Measurements from ENCODE around the gene PPA2. TPM values are rescaled to one million over a fixed set of nuclear protein-coding genes. Genes with fewer than 3 reads are reported as not detected.
"Not testable (repeated sequence)": the region's sequence is repeated elsewhere in the genome, so short reads cannot be mapped to it uniquely, and the experiment has no call there.

PPA2 gene
- total RNA-seq, 1 donor from 2014 or later: 89.5 TPM

DNA sequence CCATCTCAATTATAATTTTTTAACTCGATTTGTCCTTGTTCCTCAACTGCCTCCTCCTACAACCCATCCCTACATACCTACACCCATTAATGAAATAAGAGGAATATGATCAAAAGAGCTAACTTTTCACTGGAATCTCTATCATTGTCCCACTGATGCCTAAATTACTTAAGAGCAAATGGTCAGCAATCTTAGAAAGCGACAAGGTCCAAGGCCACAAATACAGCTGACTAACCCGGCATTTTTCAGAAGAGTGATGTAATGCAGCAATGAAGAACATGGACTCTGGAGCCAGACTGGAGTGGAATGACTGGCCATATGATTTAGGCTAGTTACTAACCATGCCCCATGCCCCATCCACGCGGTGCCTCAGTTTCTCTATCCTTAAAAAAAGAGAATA lies 56.2 kb downstream of the PPA2 start:
- intact Hi-C loops (cut with DNase I): no loop called here
- no peak for DNase-seq (ENCODE audit: missing footprints)
- ATAC-seq: no peak

DNA sequence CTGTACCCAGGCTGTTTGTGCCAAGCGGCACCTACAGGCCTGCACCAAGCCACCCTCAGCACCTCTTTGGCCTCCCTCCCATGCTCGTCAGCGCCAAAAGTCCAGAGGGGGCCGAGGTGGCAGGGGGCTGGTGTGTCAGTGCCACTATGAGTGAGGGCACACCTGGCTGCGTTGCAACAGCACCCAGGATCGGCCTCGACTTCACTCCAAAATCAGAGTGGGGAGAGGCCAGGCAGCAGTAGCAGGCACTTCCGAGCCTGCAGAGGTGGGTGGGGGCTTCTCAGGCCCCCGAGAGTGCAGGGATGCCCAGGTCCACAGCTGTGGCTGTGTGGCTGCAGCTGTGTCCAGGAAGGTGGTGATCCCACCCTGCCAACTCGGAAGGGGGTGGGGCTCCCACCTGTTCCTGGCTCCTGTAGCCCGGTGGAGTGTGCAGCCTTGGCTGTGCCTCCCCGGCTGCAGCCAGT lies 58.5 kb downstream of the PPA2 start:
- ATAC-seq (no peak), DNase-seq (ENCODE audit: missing footprints) (peak; percentile 55)
- intact Hi-C loops (cut with DNase I): no loop called here

DNA sequence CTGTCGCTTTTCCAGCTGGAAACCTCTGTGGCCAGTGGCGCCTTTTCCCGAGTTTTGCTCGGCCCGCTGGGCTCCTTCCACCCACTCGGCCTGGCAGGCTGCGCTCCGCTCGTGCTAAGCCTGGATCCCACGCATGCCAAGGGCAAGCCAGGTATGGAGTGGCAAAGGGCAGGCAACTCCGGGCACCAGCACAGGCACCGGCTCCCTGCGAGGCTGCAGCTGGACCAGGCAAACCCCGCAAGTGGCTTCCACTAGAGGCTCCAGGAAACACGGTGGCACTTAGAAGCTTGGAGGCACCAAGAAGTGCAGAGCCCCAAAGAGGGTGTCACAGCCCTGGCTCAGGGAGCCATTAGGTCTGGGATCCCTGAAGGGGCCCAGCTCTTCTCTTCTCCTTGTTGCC lies 59.5 kb downstream of the PPA2 start:
- peak; percentile 35 for DNase-seq (ENCODE audit: missing footprints)
- peak; percentile 31 for ATAC-seq
- intact Hi-C loops (cut with DNase I): no loop called here

DNA sequence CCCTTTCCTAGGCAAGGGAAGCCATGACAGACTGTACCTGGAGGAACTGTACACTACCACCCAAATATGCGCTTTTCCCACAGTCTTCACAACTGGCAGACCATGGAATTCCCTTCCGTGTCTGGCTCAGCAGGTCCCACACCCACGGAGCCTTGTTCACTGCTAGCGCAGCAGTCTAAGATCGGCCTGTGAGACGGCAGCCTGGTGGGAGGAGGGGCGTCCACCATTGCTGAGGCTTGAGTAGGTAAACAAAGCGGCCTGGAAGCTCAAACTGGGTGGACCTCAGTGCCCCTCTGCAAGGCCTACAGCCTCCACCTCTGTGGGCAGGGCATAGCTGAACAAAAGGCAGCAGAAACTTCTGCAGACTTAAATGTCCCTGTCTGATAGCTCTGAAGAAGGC lies 64.7 kb downstream of the PPA2 start:
- DNase-seq (ENCODE audit: missing footprints); intact Hi-C loops (cut with DNase I); ATAC-seq: not testable (repeated sequence)

DNA sequence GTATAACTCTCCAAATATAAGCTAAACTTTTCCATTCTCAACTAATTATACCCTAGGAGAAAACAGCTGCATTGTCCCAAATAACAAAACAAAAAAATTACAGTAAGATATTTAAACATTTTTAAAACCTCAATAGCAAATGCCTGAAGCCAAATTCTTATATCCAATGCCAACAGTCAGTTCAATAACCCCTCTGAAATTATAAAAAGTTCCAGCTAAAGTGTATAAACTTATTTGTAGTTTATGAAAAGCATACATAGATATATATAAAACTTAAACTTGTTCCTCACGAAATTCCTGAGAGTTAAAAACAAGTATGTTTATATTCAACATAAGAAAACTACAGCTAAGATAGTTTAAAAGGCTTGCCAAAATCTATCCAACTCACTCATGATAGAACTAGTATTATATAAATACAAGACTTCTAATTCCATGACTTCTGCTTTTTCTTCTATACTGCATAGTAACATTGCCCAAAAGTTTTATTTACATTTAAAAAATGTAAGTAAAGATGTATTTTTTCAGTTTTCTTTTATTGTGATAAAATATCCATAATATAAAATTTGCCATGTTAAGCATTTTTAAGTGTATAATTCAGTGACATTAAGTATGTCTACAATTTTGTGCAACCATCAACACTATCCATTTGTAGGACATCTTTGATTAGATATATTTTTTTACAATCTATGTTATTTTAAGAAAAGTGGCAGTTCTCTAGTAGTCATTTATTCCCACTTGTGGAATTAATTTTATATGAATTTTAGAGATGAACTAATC lies 72.8 kb downstream of the PPA2 start:
- intact Hi-C loops (cut with DNase I): no loop called here
- no peak for ATAC-seq
- DNase-seq (ENCODE audit: missing footprints): no peak

DNA sequence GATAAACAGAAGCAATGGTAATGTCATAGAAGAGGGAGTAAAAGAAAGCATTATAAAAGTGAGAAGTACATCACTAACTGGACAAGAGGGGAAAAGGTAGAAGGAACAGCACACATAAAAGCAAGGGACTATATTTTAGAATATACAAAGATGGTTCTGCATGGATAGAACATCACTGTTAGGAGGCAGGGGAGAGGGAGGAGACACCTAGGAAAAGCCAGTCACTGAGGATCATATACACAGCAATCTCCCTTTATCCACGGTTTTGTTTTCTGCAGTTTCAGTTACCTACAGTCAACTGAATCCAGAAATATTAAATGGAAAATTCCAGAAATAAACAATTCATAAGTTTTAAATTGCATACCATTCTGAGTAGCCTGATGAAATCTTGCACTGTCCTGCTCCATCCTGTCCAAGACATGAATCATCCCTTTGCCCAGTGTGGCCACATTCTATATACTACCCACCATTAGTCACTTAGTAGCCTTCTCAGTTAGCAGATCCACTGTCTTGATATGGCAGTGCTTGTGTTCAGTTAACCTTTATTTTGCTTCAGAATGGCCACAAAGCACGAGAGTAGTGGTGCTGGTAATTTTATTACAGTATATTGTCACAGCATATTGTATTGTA lies 74.2 kb downstream of the PPA2 start:
- ATAC-seq (no peak), DNase-seq (ENCODE audit: missing footprints) (no peak)
- intact Hi-C loops (cut with DNase I): no loop called here

DNA sequence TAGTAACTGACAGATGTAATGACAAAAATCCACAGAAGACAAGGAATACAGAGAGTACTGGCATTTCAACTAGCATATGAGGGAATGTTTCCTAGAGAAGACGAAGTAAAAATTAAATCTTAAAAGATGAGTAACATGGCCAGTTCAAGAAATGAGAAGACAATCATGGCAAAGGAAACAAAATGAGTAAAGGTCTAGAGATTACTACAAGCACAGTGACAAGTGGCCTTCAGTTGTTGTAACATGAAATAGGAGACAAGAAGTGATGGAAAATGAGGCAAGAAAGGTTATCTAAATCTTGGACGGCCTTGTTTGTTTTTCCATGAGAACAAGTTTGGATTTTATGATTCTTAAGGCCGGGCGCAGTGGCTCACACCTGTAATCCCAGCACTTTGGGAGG lies 81.0 kb downstream of the PPA2 start:
- ATAC-seq (no peak), DNase-seq (ENCODE audit: missing footprints) (no peak)
- intact Hi-C loops (cut with DNase I): no loop called here

DNA sequence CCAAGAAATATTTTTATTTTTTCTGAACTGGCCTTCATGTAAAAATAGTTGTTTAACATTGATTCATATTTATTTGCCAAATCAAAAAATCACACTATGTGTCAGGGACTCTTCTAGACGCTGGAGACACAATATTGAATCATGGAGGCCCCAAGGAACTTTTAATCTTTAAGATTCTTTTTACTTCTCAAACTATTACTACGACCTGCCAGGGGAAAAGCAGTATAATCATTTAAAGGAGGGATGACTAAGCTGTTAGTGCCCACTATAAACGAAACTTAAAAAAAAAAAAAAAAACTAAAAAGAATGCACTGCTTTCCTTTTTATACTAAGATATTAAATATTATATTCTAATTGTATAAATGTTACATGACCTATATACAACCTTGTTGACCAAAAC lies 84.7 kb downstream of the PPA2 start:
- intact Hi-C loops (cut with DNase I): no loop called here
- DNase-seq (ENCODE audit: missing footprints): no peak
- ATAC-seq: no peak

DNA sequence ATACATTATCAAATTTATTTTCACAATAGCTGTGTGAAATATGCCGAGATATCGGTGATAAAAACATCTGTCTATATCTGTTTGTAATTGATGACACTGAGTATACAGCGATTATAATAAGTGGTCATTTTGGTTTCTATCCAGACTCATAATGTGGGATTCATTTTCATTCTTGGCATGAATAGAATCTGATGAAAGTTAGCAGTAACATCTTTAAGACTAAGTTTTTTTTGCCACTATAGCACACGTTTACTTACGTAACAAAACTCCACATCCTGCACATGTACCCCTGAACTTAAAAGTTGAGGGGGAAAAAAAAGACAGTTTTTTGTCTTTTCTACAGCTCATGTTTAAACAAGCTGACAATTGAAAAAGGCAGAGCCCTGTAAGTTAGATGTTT lies 86.4 kb downstream of the PPA2 start:
- ATAC-seq (no peak), DNase-seq (ENCODE audit: missing footprints) (no peak)
- intact Hi-C loops (cut with DNase I): no loop called here

DNA sequence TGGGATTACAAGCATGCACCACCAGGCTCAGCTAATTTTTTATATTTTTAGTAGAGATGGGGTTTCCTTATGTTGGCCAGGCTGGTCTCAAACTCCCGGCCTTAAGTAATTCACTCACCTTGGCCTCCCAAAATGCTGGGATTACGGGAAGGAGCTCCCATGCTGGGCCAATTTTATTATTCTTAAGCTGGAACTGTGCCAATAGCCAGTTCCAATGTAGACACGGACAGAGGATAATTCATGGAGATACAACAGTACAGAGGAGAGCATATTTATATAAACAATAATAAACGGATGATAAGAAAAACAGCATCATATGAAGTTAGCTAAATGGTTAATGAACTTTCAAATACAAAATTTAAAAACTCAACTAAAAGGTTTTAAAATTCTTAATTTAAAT lies 87.8 kb downstream of the PPA2 start:
- DNase-seq (ENCODE audit: missing footprints) (no peak), ATAC-seq (no peak)
- intact Hi-C loops (cut with DNase I): no loop called here

DNA sequence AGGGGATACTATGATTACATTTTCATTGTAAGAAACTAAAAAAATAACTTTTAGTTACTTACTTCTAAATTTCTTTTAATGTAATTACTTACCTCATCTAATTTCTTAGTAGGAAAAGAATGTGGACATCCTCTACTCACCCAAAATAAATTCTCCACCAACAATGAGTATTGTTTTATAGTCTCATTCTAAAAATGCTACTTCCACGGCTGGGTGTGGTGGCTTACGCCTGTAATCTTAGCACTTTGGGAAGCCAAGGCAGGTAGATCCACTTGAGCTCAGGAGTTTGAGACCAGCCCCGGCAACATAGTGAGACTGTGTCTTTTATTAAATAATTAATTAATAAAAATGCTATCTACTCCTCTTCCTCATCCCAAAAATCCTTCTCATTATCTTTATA lies 99.8 kb downstream of the PPA2 start:
- ATAC-seq (no peak), DNase-seq (ENCODE audit: missing footprints) (no peak)
- intact Hi-C loops (cut with DNase I): loop anchor here (10.0 kb wide), 1 partner anchor 101 kb away; the partner anchor contains the start of gene PPA2

DNA sequence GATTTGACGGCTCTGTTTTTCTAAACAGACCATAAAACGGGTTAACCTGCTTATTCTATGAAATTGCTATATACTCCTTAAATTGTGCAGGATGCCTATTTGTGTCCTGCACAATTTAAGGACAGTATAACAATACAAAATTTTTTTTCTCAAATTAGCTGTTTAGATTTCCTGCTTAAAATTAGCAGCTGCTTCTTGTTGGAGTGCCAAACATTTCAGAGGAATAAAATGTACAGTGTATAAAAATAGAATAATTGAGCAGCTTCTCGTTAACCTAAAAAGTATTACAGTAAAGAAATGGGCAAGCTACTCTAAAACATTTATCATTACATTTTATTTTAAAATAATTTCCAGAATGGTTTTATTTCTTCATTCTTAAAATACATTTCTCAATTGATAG lies 100.5 kb downstream of the PPA2 start:
- ATAC-seq (no peak), DNase-seq (ENCODE audit: missing footprints) (no peak)
- intact Hi-C loops (cut with DNase I): loop anchor here (10.0 kb wide), 1 partner anchor 101 kb away; the partner anchor contains the start of gene PPA2

DNA sequence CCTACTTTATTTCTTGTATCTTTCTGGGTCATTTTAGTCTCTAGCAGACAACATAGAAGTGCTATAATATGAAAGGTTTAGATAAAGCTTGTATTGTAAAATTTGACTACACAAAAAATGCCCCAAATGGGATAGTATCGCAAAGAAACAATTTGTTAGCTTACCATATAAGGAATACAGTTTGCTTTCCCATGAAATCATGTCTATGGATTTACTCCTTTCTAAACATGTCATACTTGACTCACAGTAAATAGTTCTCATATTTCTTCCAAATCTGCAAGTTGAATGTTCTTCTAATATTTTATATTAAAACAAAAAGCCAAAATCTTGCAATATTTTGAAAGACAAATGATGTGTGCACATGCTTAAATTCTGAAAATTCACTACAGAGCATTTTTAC lies 103.9 kb downstream of the PPA2 start:
- no peak for DNase-seq (ENCODE audit: missing footprints)
- intact Hi-C loops (cut with DNase I): loop anchor here (10.0 kb wide), 1 partner anchor 105 kb away; the partner anchor contains the start of gene PPA2
- no peak for ATAC-seq

DNA sequence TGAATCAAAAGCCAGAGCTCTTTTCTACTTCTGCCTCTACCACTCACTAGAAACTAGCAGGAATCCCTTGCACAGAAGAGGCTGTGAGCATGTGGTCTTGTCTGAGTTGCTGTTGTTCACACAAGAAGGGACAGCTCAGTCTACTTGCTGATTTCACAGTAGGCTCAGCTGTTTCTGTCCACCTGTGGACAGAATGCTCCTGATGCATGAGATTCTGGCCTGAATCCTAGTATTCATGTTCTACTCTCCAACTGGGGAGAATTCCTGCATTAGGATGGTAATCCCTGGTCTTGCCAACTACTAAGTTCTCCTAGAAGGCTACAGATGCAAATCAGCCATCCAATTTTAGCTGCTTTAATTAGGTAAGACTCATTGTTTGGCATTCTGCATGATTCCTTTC lies 112.8 kb downstream of the PPA2 start:
- intact Hi-C loops (cut with DNase I): no loop called here
- DNase-seq (ENCODE audit: missing footprints): no peak
- no peak for ATAC-seq

DNA sequence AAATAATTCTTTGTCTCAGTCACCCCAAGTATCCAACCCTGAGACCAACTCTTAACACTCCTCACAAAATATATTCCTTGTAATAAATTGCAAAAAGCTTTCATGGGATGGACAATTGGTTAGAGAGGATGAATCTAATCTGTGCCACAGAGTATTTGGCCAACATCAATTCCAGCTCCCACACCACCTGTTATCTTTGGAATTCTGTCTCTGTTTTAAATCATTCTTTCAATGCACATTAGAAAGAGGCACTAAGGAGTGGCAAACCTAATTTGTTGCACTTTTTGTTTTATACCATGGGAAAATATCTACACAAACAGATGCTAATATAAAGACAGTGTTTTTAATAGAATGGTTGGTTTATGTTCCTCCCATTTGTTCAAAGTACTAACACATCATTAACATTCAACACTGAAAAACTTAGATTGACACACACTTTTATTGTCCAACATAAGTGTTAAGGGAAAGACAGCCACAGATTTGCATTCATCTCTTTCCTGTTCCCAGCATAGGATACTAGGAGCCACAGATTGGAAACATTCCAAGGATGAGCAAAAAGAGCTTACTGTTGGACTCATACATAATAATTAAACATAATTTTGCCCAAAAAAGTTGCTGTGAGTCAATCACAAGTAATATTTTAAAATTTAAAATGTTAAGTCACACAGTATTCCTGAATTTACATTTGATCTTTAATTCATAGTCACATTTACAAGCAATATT lies 116.4 kb downstream of the PPA2 start:
- no peak for ATAC-seq
- intact Hi-C loops (cut with DNase I): no loop called here
- no peak for DNase-seq (ENCODE audit: missing footprints)

DNA sequence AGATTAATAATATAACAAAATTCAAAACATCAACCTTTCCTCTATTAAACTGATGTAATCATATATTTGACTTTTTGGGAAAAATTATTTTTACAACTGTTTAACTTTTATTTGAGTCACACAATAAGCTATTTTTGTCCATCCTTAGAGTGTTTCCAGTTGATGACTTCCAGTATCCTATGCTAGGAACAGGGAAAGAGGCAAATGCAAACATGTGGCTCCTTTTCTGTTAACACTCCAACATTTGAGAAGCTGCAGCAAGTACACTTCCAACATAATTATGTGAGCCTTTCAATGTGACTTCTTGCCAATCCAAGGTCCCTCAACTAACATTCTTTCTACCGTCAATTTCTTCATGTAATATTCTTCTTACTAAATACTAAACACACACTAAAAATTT lies 117.7 kb downstream of the PPA2 start:
- DNase-seq (ENCODE audit: missing footprints) (no peak), ATAC-seq (no peak)
- intact Hi-C loops (cut with DNase I): no loop called here

DNA sequence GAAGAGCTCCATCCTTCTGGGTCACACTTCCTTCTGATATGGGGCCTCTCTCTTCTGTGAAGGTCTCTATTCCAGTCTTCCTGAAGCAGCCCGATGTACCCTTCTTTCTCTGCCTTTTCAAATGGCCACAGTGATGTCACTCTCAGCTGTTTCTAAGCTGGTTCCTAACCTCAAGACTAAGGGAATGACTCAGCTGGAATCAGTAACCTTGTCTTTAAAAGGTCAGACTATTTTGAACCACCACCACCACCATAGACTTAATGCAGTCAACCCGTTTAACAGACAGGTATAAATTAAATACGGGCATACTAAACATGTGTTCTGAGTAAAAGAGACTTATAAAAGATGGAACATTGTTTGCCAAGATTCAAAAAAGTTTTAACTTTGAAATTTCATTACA lies 121.0 kb downstream of the PPA2 start:
- no peak for ATAC-seq
- no peak for DNase-seq (ENCODE audit: missing footprints)
- intact Hi-C loops (cut with DNase I): no loop called here

DNA sequence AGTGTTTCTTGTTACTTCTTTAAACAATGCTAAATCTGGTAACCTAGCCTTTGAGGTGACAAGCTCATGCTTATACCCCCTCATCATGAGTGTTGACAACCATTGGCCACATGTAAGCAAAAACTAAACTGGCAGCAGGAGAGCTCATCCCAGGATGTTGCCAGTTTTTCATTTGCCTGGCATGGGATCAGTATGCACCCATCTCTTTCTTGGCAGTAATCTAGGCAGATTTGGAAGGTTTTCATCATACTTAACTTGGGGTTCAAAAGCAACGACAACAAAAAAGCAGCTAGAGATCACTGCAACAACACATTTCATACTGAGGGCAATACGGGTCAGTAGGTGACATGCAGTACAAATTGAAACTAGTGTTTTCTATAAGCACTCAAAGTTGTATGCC lies 122.0 kb downstream of the PPA2 start:
- DNase-seq (ENCODE audit: missing footprints) (no peak), ATAC-seq (no peak)
- intact Hi-C loops (cut with DNase I): no loop called here

DNA sequence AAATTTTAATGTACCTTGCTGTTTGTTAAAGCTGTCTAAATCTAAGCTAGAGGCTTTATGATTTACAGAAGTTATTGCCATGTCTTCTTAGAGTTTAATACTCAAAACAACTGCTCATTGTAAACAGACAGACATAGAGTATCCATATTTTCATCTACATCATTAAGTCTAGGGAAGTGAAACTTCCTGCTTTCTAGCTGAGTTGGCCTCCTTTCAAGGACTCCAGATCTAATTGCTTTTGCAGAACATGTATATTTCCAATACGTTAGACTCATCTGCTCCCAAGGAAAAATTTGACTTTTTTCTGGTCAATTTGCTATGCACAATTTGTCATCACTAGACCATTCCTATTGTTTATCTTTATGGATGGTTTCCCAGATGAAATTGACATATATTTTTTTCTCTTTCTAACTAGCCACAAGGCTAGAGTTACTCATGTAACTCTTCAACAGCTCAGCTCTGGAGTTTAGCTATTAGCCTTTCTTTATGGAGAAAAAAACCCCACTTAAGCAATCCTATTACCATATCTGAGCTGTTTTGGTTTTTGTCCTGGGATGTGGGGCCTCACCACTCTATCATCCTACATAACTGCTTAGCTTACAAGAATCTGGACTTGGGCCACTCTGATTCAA lies 122.9 kb downstream of the PPA2 start:
- DNase-seq (ENCODE audit: missing footprints) (no peak), ATAC-seq (no peak)
- intact Hi-C loops (cut with DNase I): no loop called here

All from Right ventricle myocardium inferior (tissue), 1 donor.